Measurements from ENCODE around the gene GRIN2A. TPM values are rescaled to one million over a fixed set of nuclear protein-coding genes. Genes with fewer than 3 reads are reported as not detected.

The GRIN2A gene
- total RNA-seq, 1 donor from 2014 or later = not detected

DNA sequence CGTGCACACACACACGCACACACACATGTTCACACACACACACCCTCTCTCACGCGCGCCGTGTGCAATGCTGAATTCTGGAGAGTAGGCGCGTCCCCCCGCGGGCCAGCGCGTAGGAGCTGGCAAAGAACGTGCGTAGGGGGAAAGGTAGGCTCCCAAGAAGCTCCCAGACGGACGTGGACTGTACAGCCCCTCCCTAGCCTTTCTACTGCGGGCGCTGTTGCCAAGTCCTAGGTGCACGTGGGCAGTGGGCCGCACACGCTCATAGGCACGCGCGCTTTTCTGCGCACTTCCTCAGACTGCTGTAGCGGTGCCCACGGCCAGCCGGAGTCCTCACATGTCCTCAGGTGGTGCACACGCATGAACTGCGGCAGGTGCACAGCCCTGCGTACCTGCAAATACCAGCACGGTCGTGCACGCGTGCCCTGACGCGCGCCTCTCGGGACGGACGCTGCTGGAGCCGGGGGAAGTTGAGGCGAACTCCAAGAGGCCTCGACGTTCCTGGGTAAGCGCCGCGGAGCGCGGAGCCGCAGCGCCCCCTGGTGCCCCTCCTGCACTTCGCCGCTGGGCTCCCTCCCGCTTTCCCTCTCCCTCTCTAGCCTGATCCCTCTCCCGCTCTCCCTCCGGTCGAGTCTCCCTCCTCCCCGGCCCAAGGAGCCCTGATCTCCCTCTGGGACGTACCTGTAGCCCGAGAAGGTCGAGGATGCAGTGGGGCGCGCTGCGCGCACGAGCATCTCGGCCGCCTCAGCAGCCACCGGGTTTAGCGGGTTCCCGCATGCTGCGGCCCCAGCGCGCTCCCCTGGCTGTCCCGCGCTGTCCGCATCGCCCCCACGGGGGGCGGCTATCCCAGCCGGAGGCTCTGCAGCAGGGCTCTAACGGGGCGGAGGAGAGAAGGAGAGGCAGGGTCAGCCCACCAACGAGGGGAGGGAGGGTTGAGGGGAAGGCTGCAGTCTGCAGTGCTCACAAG is 749 bp downstream of the GRIN2A start:
- no peak for DNase-seq (ENCODE audit: low read depth)

DNA sequence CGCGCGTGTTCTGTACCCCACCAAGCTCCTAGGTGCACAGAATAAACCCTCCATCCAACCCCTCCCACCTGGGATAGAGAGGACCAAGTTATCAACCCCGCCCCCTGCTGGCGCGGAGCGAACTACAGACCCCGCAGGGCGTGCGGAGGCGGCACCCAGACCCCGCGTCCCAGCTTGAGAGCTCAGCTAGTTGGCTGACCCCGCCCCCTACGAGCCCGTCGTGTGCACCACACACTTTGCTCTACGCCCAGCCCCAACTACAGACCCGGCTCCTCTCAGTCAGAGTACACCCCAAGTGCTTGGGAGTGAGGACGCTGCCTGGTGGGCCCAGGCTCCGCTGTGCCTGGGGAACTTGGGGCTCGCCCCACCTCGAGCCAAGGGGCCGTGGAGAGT is 1.5 kb downstream of the GRIN2A start:
- no peak for DNase-seq (ENCODE audit: low read depth)

DNA sequence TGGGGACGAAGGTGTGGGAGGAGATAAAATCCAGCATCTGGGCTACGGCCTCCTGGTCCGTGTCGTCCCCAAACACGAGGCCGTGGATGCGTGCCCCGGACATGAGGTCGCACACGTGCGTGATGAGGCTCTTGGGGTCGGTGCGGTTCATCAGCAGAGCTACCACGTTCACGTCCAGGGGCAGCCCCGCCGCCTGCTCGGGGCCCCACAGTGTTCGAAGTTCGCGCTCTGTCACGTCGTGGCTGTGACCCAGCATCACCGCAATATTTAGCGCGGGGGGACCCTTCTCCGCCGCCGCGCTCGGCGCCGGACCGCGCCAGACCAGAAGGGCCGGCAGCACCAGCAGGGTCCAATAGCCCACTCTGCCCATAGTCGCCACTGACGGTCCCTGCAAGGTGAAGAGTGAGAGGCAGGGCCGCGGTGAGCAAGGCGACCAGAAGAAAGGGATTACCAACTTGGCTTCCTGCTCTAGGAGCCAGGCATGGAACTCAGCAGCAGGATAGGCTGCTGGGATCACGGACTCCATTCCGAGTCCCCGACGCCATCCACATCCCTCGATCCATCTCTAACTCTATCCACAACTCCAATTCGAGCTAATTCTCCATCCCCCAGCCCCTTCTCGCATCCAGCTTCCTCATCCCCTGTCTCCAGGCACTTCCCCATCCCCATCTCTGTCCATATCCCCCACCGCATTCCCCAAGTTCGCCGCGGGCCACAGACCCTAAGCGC is 2.0 kb downstream of the GRIN2A start:
- no peak for DNase-seq (ENCODE audit: low read depth)

DNA sequence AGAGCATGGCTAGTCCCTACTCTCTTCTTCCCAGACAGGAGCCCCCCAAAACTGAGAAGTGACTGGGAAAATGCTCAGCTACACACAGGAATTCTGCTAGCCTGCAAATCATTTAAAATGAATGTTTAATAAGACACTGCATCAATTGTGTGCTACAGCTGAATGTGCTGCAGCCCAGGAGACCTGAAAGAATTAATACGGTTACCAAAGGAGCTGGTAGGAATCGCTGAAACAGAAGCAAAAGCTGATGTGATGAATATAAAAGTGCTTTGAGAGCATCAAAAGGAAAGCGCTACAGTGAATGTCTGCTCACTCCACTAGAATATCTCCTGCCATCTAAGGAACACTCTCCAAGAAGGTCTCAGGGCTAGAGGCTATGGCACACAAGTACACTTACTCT is 3.7 kb downstream of the GRIN2A start:
- DNase-seq (ENCODE audit: low read depth) = no peak

DNA sequence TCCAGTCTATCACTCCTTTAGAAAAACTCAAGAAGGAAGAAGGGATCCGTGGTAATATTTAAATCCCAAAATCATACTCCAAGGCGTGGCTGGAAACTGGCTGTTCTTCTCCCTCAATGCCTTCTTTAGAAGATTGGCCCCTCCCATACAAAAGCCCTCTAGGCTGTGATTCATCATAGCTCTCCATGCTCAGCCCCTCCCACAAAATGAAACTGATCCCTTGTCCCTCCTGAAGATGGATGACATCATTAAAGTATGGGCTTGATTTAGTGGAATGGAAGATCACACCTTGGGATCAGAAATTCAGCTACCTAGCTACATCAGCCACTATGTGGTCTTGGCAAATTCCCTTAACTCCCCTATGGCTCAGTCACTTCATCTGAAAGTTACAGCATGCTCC is 4.1 kb downstream of the GRIN2A start:
- DNase-seq (ENCODE audit: low read depth) = no peak

DNA sequence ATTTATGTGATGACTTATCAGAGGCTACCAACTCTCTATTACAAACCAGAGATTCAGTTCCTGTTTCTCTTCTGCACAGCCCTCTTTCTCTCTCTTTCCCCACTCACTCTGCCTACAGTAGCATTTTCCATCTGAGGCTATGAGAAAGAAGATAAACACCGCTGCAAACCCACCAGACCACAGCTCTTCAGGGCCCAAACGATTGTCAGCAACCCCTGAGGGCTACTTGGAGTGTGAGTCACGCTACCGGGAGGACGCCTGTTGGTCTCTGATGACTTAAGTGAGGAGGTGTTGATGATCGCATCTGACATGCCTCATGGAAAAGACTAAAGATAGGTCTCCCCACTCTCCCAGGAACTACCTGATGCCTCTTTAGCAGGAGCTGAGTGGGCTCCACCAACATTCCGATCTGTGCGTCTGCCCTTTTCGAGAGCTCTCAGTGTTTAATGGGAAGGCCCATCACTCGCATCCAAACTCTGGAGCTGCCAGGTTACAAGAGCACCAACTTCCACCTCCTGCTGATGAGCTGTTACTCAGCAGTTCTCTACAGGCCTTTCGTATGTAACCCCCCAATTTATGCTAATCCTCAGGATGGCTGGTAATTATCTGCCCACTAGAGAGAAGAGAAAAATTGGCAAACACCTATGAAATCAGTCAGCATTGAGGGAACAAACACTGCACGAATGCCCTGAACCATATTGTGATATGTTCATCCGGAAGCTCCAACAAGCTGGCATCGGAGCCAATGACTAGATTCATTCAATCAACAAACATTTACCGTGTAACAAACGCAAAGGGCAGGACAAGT is 9.2 kb downstream of the GRIN2A start:
- no peak for DNase-seq (ENCODE audit: low read depth)

DNA sequence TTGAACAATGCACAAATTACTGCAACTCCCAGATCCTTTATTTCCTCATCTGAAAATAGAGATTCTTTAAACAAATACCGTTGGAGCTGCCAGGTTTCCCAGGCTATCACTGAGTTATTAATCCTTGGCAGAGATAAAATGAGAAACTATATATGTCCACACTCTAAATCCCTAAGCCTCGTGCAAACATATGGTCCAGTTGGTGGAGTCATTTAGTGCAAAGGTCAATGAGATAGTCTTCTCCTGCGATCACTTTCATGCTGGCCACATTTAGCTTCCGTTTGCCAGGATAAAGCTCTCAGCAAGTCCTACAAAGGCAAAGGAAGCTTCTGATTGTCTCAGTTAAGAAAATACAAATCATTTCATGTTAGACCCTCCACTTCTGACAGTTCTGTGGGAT is 11.0 kb downstream of the GRIN2A start:
- no peak for DNase-seq (ENCODE audit: low read depth)

DNA sequence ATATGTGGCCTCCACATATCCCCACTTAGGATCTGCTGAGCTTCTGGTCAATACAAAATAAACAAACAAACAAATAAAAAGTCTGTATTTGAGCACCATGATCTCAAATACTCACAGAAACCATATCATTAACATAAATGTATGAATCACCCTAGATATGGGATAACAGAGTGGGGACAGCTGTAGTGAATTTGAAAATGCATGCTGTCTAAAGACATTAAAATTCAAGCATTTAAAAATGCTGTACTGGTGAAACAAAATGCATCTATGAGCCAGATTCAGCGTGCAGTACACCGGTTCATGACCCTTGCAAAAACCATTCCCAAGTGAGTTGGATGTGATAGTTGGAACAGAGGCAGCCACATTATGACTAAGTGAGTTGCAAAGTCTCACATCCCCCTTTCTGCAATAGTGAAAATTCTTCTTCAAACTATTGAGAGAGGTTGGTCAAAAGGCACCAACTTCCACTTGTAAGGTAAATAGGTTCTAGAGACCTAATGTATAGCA is 12.3 kb downstream of the GRIN2A start:
- DNase-seq (ENCODE audit: low read depth) = no peak

DNA sequence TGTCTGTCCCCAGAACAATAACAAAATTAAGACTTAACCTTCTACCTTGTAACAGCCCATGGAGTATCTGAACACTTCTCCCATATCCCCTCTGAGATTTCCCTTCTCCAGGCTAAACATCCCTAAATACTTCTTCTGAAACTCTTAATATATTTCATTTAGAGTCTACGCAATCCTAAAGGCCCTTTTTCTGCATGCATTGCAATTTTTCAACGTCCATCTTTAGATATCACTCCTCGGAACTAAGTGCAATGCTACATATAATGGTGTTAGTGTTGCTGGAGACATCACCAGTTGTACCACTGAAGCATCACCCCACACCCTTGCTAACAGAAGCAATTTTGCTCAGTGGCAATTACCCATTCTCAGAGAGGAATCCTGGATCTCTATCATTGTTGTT is 13.2 kb downstream of the GRIN2A start:
- no peak for DNase-seq (ENCODE audit: low read depth)

DNA sequence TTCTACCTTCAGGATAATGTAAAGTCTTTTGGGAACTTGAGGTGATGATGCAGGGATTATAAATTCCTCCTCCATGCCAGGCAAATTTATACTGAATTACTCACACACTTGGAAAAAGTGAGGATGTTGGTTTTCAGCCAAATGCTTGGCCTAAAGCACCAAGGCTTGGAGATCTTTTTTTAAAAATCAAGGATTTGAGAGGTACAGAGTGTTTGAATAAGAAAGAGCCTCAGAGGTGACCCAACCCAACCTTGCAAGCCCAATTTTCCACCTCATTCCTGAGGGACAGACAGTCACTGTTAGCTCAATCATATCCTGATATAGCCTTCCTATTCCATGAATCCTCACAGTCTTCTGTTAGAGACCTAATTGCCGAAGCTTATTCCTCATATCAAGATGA is 14.0 kb downstream of the GRIN2A start:
- no peak for DNase-seq (ENCODE audit: low read depth)

DNA sequence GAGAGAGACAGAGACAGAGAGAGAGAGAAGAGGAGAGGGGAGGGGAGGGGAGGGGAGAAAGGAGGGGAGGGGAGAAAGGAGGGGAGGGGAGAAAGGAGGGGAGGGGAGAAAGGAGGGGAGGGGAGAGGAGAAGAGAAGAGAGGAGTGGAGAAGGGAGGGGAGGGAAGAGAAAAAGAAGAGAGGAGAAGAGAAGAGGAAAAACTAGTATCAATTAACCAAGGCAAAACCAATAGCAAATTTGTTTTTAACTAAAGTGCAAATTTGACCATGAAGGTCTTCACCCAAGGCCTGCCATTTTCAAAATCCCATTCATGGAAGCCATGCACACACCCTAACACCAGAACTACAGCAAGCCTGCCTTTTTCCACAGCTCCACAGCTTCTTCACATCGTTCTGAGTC is 16.6 kb downstream of the GRIN2A start:
- no peak for DNase-seq (ENCODE audit: low read depth)

DNA sequence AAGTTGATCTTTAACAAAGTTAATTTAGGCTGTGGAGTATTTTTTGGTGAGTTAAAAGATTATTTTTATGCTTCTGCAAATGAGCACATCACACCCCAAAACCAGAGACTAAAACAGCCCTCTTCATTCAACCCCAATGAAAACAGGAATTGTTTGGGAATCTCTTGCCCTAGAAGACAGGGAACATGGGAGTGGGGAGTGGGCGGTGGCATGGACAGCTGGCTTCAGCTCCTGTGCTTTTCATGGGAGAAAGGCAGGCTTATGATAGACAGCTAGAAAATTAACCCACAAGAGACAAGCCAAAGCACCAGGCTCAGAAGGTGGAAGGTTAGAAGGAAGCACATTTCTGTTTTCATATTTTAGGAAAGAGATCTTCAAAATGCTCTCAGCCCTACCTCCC is 19.2 kb downstream of the GRIN2A start:
- DNase-seq (ENCODE audit: low read depth) = no peak

DNA sequence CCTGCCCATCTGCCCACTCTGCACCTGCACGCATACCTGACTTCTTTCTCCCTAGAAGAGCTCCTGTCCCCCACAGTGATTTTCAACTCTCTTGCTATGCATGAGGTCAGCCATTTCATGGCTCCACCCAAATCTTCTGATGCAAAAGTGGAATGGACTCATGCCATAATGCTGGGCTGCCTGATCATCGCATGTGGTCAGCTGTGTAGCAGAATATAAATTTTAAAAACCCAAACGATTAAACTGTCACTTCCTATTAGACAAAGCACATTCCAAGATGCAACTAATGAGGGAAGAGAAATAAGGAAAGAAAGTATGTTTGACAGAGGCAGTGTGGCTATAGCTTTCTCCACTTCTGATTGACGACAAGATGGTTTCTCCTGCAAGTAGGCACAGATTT is 26.1 kb downstream of the GRIN2A start:
- DNase-seq (ENCODE audit: low read depth) = no peak

DNA sequence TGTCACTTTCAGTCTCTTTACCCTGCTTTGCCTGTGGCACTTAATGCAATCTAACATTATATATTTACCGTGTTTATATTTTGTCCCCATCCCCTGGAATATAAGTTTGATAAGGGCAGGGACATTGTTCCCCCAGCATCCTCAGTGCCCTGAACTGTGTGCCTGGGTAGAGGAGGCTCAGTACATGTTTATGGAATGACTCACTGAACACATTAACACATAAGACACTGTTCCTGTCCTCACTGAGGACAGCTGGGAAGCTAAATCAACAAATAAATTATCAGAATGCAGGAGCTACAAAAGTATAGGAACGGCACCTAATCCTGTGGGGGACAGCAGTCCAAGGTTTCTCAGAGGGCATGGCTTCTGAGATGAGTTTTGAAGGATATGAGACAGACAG is 27.8 kb downstream of the GRIN2A start:
- DNase-seq (ENCODE audit: low read depth) = no peak

DNA sequence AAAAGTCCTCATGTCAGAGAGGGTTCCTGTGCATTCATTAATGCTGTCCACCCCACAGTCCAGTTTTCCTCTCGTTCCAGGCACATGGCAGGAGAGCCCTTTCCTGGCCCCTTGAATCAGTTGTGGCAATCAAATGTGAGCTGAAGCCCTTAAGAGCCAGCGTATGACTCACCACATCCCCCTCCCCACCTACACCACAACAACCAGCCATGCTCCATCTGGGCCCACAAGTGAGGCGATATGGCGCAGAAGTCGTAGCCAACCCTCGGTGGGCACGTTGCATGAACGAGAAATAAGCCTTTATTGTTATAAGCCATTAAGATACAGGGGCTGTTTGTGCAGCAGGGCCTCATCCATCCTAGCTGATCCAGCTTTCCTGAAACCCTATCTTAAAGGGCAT is 28.2 kb downstream of the GRIN2A start:
- no peak for DNase-seq (ENCODE audit: low read depth)

DNA sequence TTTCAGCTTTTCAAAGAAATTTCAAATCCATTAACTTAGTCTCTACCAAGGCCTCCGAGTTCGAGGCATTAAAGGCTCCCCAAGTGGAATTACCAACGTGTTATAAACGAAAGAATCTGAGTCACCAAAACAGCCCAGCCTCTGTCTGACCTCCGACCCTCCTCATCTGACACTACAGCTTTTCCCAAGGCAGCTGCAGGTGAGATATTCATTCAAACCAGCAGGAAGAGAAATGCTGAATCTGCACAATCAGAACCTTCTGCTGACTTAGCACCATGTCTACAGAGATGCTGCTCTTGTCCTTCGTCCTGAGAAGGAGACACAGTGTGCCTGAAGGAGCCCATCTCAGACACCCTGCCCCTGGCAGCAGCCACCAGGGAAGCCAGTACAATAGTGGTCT is 30.5 kb downstream of the GRIN2A start:
- no peak for DNase-seq (ENCODE audit: low read depth)

DNA sequence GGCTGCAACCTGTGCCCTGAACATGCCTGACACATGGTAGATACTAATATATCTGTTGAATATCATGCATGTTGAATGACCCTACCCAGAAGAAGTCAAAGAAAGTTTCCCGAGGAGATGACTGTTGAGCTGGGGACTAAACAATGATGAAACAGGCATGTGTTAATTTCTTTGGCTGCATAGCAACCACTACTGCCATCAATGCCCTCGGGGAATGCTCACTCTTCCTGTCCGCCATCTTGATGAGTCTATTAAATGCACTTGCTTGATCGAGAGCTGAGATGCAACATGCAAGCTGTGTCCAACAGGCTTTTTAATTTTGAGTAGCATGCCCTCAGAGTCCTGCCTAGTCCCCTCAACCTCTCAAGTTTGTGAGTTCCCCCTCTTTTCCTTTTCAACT is 31.3 kb downstream of the GRIN2A start:
- DNase-seq (ENCODE audit: low read depth) = no peak

DNA sequence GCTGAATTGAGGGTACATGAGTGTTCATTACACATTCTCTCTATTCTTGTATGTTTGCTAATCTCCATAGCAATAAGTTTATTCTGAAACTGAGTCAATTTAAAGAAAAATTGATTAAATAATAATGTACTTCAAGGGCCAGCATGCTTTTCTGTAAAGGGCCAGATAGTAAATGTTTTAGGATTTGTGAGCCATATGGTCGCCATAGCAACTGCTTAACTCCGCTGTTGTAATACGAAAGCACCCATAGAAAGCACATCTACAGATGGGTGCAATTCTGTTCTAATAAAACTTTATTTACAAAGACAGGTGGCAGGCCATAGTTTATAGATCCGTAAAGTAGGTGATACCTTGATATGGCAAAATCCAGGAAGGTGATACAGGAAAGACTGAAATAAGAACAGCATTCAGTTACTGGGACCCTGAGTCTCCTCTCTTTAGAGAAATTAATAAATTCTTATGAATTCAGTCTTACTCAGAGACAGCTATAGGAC is 36.6 kb downstream of the GRIN2A start:
- DNase-seq (ENCODE audit: low read depth) = no peak

DNA sequence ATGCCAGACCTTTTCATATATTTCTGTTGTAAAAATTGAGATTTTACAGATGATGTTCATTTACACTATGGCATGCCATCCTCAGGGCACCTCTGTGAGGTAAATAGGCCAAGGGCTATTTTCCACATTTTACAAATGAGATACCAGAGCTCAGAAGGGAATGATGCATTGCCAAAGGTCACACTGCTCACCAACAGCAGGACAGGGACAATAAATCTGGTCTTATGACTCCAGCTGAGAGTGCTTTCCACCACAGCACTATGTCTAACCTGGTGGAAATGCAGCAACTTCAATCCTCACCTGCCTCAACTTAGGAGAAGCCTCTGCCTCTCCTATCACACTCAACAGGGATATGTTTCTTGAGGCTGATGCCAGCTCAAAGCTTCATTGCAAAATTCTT is 40.6 kb downstream of the GRIN2A start:
- DNase-seq (ENCODE audit: low read depth) = no peak

DNA sequence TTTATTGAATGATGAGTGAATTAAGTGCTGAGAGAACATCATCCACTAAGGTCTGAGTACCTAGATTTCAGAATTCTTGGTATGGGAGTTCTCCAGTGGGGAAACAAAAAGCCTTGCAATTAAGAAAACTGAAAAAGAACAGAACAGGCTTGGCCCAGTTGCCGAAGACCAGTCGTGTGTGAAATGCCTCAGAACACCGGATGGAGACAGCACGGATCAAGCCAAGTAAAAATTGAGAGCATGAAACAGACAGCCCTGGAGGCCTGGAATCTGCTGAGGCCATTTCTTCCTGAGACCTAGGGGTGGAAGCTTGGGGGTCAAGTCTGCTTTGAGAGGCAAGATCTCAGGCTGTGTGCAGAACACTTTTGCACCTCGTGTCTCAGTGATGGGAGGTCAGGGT is 43.3 kb downstream of the GRIN2A start:
- no peak for DNase-seq (ENCODE audit: low read depth)

DNA sequence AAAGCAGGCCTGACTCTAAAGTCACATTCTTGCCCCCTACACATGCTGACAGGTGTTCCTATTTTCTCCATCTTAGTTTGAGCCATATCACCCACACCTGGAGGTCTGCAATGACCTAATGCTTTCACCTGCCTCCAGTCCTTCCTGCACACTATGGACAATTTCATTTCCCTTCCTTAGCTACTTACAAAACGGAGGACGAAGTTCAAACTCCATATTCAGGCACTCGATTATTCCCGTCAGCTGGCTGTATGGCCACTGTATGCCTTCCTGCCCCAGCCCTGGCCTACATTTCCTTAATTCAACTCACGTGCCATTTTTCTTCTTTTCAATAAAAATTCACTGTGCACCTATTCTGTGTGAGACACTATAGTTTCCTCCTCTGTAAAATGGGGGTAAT is 44.9 kb downstream of the GRIN2A start:
- no peak for DNase-seq (ENCODE audit: low read depth)

Measured in myocyte (in vitro differentiated cells).